ENCODE data around the gene TM7SF2. TPM values are rescaled to one million over a fixed set of nuclear protein-coding genes. Genes with fewer than 3 reads are reported as not detected.
"Not testable (repeated sequence)": the region's sequence is repeated elsewhere in the genome, so short reads cannot be mapped to it uniquely, and the experiment has no call there.

The TM7SF2 gene
- total RNA-seq, 1 donor from 2014 or later = 38.0 TPM

GRCh38 chr11:65114538-65115171, 3.0 kb downstream of the TM7SF2 start:
- no peak for DNase-seq (ENCODE audit: low read depth)

- DNase-seq (ENCODE audit: low read depth) = no peak
Observed at GRCh38 chr11:65115361-65116082, 3.9 kb downstream of the TM7SF2 start.

GRCh38 chr11:65116370-65117205, 4.9 kb downstream of the TM7SF2 start:
- DNase-seq (ENCODE audit: low read depth) = peak; percentile 38

GRCh38 chr11:65117206-65118096, 5.8 kb downstream of the TM7SF2 start, which contains the start of gene ZNHIT2:
Gene ZNHIT2 (minus strand): TSS chr11:65117701. CDS start chr11:65117653, 48 bp downstream.
- peak; percentile 95 for DNase-seq (ENCODE audit: low read depth)

- DNase-seq (ENCODE audit: low read depth) = no peak
Observed at GRCh38 chr11:65118097-65118837, 6.6 kb downstream of the TM7SF2 start.

- not testable (repeated sequence) for DNase-seq (ENCODE audit: low read depth)
Observed at GRCh38 chr11:65118891-65119669, 7.4 kb downstream of the TM7SF2 start.

GRCh38 chr11:65119670-65119995, 8.0 kb downstream of the TM7SF2 start:
- DNase-seq (ENCODE audit: low read depth) = no peak

- no peak for DNase-seq (ENCODE audit: low read depth)
Observed at GRCh38 chr11:65120831-65121230, 9.2 kb downstream of the TM7SF2 start.

- no peak for DNase-seq (ENCODE audit: low read depth)
Observed at GRCh38 chr11:65121447-65121864, 9.8 kb downstream of the TM7SF2 start.

GRCh38 chr11:65121865-65122696, 10.4 kb downstream of the TM7SF2 start, which contains the start of the genes FAU and MRPL49:
Gene FAU (minus strand): TSS chr11:65122134. CDS start chr11:65121813, 321 bp downstream.
Gene MRPL49 (plus strand): TSS chr11:65122321. CDS start chr11:65122347, 26 bp downstream.
- DNase-seq (ENCODE audit: low read depth) = peak; percentile 94

- no peak for DNase-seq (ENCODE audit: low read depth)
Observed at GRCh38 chr11:65124480-65125196, 13.0 kb downstream of the TM7SF2 start.

- no peak for DNase-seq (ENCODE audit: low read depth)
Observed at GRCh38 chr11:65125197-65126056, 13.8 kb downstream of the TM7SF2 start.

GRCh38 chr11:65126624-65127274, 15.1 kb downstream of the TM7SF2 start:
- no peak for DNase-seq (ENCODE audit: low read depth)

GRCh38 chr11:65127473-65128181, 16.0 kb downstream of the TM7SF2 start:
- DNase-seq (ENCODE audit: low read depth) = no peak

- DNase-seq (ENCODE audit: low read depth) = no peak
Observed at GRCh38 chr11:65128182-65129145, 16.8 kb downstream of the TM7SF2 start.

Data from renal cortical epithelial cell (primary cell).